Measurements from ENCODE around the gene DCST2. TPM values are rescaled to one million over a fixed set of nuclear protein-coding genes. Genes with fewer than 3 reads are reported as not detected.

Gene DCST2
- total and polyA plus RNA-seq, 9 of the 15 experiments (the other 6 are each of a cell fraction or from before 2014, with no cell fraction given), result 0.09 to 0.49 (median 0.11) TPM; not detected in 3

DNA sequence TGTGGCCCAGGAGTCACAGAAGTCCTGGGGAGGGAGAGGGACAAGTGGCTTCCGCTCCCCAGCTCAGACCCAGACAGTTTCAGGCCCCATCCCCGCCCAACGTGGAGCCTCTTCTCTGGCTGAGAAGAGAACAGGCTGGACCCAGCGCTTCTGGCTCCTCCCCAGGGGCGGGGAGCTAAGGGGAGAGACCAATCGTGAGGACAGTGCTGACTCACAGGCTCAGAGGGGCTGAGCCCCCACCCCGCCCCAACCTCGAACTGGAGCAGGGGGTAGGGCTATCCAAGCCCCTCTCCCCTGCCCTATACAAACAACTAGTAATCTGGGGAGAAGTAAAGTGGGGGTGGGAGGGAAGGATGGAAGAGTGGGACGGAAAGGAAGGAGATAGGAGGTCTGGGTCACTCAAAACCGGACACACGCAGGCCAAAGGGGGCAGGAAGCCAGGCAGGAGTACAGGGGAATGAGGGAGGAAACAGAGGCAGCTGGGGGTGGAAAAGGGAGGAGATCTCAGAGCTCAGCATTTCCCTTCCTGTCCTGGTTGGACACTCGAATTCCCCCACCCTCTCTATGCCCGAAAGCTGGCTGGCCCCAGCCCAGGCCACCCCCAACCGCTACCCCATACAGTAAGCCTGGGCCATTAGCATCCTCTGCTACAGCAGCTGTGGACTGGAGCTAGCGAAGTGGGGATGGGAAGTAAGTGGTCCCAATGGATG, 62.8 kb downstream of the DCST2 start, which contains the start of gene SHC1 (continued):
- no peak for TF ChIP-seq PHB2 (IDR thresholded peaks at IDR 0.05; ENCODE audit: low read depth)
- no peak for TF ChIP-seq CBX3 (IDR thresholded peaks at IDR 0.05; ENCODE audit: borderline replicate concordance in 1 of 2, low read length in 2 of 2)
- TF ChIP-seq RCOR1 (IDR thresholded peaks at IDR 0.05; ENCODE audit: borderline replicate concordance in 1 of 2, low read depth in 2 of 2, low read length in 2 of 2), result 0 out of 4 replicates have a peak, but pooled peaks of 1 of the 2 experiments have one; percentile 37
- TF ChIP-seq RNF219 (CRISPR knock-in tag; IDR thresholded peaks at IDR 0.05), result no peak
- no peak for TF ChIP-seq ESRRB (CRISPR knock-in tag; IDR thresholded peaks at IDR 0.05; ENCODE audit: borderline replicate concordance)
- TF ChIP-seq ZBTB11 (CRISPR knock-in tag; IDR thresholded peaks at IDR 0.05), result peak in 1 of 3 experiments; percentile 62; a peak in 2 of 6 replicates
- TF ChIP-seq CBFA2T2 (conservative IDR thresholded peaks at IDR 0.05), result no peak
- TF ChIP-seq HLTF (IDR thresholded peaks at IDR 0.05), result 0 out of 2 replicates have a peak, but pooled peaks have one; percentile 16
- TF ChIP-seq, protein P1, sequence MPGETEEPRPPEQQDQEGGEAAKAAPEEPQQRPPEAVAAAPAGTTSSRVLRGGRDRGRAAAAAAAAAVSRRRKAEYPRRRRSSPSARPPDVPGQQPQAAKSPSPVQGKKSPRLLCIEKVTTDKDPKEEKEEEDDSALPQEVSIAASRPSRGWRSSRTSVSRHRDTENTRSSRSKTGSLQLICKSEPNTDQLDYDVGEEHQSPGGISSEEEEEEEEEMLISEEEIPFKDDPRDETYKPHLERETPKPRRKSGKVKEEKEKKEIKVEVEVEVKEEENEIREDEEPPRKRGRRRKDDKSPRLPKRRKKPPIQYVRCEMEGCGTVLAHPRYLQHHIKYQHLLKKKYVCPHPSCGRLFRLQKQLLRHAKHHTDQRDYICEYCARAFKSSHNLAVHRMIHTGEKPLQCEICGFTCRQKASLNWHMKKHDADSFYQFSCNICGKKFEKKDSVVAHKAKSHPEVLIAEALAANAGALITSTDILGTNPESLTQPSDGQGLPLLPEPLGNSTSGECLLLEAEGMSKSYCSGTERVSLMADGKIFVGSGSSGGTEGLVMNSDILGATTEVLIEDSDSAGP (CRISPR knock-in tag; IDR thresholded peaks at IDR 0.05), result no peak
- no peak for TF ChIP-seq ZNF583 (CRISPR knock-in tag; IDR thresholded peaks at IDR 0.05)
- TF ChIP-seq POLR2G (IDR thresholded peaks at IDR 0.05; ENCODE audit: low read depth, low read length), result peak; percentile 82
- 0 out of 2 replicates have a peak, but pooled peaks have one; percentile 23 for TF ChIP-seq L3MBTL2 (IDR thresholded peaks at IDR 0.05)
- TF ChIP-seq FOXA1 (IDR thresholded peaks at IDR 0.05; ENCODE audit: borderline replicate concordance), result no peak
- TF ChIP-seq ZNF740 (CRISPR knock-in tag; IDR thresholded peaks at IDR 0.05), result no peak
- TF ChIP-seq ZNF740 (tag; IDR thresholded peaks at IDR 0.05), result no peak
- TF ChIP-seq ZNF696 (CRISPR knock-in tag; conservative IDR thresholded peaks at IDR 0.05), result no peak
- TF ChIP-seq KLF13 (tag; IDR thresholded peaks at IDR 0.05; ENCODE audit: borderline replicate concordance, low read depth), result no peak
- peak; percentile 32; the same call in 1 of the 2 replicates for TF ChIP-seq CTBP1 (IDR thresholded peaks at IDR 0.05; ENCODE audit: borderline replicate concordance)

Measured in K562 (cell line).